ENCODE data around the gene ETS1. TPM values are rescaled to one million over a fixed set of nuclear protein-coding genes. Genes with fewer than 3 reads are reported as not detected.

Gene ETS1
- total RNA-seq, 2 donors from 2014 or later = 15.2 to 30.0 TPM

GRCh38 chr11:128498721-128499245 is 88.6 kb downstream of the ETS1 start:
- no peak for DNase-seq (ENCODE audit: low spot score)
- no peaks in the 10 kb centered on the region for H3K36me3 ChIP-seq
- H3K4me1 ChIP-seq (replicated peaks) = peaks cover 15% of the 10 kb centered on the region
- no peak overlapping the region for H3K4me3 ChIP-seq
- H3K27ac ChIP-seq = no peak overlapping the region
- 60% methylated on average over 2 of the region's 2 CpGs for WGBS
- H3K27me3 ChIP-seq (replicated peaks; ENCODE audit: insufficient read depth) = no peaks in the 10 kb centered on the region
- no peak for TF ChIP-seq POLR2A (IDR thresholded peaks at IDR 0.05)
- no peak for TF ChIP-seq CTCF (IDR thresholded peaks at IDR 0.05)
- TF ChIP-seq POLR2AphosphoS5 (IDR thresholded peaks at IDR 0.05) = no peak
- no peaks in the 10 kb centered on the region for H3K9me3 ChIP-seq
- intact Hi-C loops (cut with DNase I) = no loop called here

- no peak for DNase-seq (ENCODE audit: low spot score)
- 33% methylated on average over 3 of the region's 3 CpGs for WGBS
- no peak for TF ChIP-seq CTCF (IDR thresholded peaks at IDR 0.05)
- intact Hi-C loops (cut with DNase I) = no loop called here
- no peak overlapping the region for H3K4me3 ChIP-seq
- peaks cover 15% of the 10 kb centered on the region for H3K4me1 ChIP-seq (replicated peaks)
- H3K9me3 ChIP-seq = no peaks in the 10 kb centered on the region
- H3K36me3 ChIP-seq = no peaks in the 10 kb centered on the region
- no peaks in the 10 kb centered on the region for H3K27me3 ChIP-seq (replicated peaks; ENCODE audit: insufficient read depth)
- H3K27ac ChIP-seq = peak overlapping the region; percentile 48 to 52
Observed at GRCh38 chr11:128497776-128498095, 89.6 kb downstream of the ETS1 start.

GRCh38 chr11:128497061-128497775 is 90.1 kb downstream of the ETS1 start:
- Histone ChIP-seq H3K36me3 (no peaks in the 10 kb centered on the region), H3K27me3 (replicated peaks; ENCODE audit: insufficient read depth) (no peaks in the 10 kb centered on the region), H3K4me3 (no peak overlapping the region), H3K27ac (peak overlapping the region; percentile 48 to 52), H3K4me1 (replicated peaks) (peaks cover 15% of the 10 kb centered on the region), H3K9me3 (no peaks in the 10 kb centered on the region)
- 7% methylated on average over 7 of the region's 7 CpGs for WGBS
- DNase-seq (ENCODE audit: low spot score) = peak; percentile 66
- intact Hi-C loops (cut with DNase I) = no loop called here
- TF ChIP-seq POLR2AphosphoS5 (IDR thresholded peaks at IDR 0.05) (peak; percentile 49), POLR2A (IDR thresholded peaks at IDR 0.05) (no peak)

- TF ChIP-seq POLR2AphosphoS5 (IDR thresholded peaks at IDR 0.05) (no peak), POLR2A (IDR thresholded peaks at IDR 0.05) (no peak), CTCF (IDR thresholded peaks at IDR 0.05) (no peak)
- Histone ChIP-seq H3K4me3 (no peak overlapping the region), H3K36me3 (no peaks in the 10 kb centered on the region)
Observed at GRCh38 chr11:128496692-128497060, 90.7 kb downstream of the ETS1 start.

GRCh38 chr11:128496249-128496648 is 91.1 kb downstream of the ETS1 start:
- no peak for TF ChIP-seq CTCF (IDR thresholded peaks at IDR 0.05)
- TF ChIP-seq POLR2A (IDR thresholded peaks at IDR 0.05) = no peak
- no peak for TF ChIP-seq POLR2AphosphoS5 (IDR thresholded peaks at IDR 0.05)
- no peak for DNase-seq (ENCODE audit: low spot score)
- Histone ChIP-seq H3K36me3 (no peaks in the 10 kb centered on the region), H3K4me3 (no peak overlapping the region), H3K9me3 (no peaks in the 10 kb centered on the region), H3K27me3 (replicated peaks; ENCODE audit: insufficient read depth) (no peaks in the 10 kb centered on the region), H3K4me1 (replicated peaks) (peaks cover 15% of the 10 kb centered on the region), H3K27ac (peak overlapping the region; percentile 48 to 52)
- intact Hi-C loops (cut with DNase I) = no loop called here
- 19% methylated on average over 3 of the region's 3 CpGs for WGBS

More at GRCh38 chr11:128496692-128497060, 90.7 kb downstream of the ETS1 start:
- intact Hi-C loops (cut with DNase I) = no loop called here
- Histone ChIP-seq H3K4me1 (replicated peaks) (peaks cover 15% of the 10 kb centered on the region), H3K9me3 (no peaks in the 10 kb centered on the region), H3K27me3 (replicated peaks; ENCODE audit: insufficient read depth) (no peaks in the 10 kb centered on the region), H3K27ac (peak overlapping the region; percentile 48 to 52)
- WGBS = 10% methylated on average over 4 of the region's 4 CpGs
- no peak for DNase-seq (ENCODE audit: low spot score)

Data from prostate gland (tissue), 2 donors.